H1 (cell line): ENCODE results near the gene A2ML1. TPM values are rescaled to one million over a fixed set of nuclear protein-coding genes. Genes with fewer than 3 reads are reported as not detected.

Source experiments
- CTCF ChIA-PET: fragments of 300-600 bp; sonication (Branson Sonifier 250); formaldehyde crosslinking; loops from one replicate; lab custom pipeline; 2021; ENCODE audit not compliant: partially characterized antibody; lab: Charles Lee
- POLR2A ChIA-PET: fragments of 300-600 bp; sonication (Branson Sonifier 250); formaldehyde crosslinking; loops from one replicate; lab custom pipeline; 2021; ENCODE audit warnings: inconsistent platforms; ENCODE audit not compliant: partially characterized antibody; lab: Charles Lee
- DNase-seq, 2 experiments: peaks; one replicate each; pipeline versions ENCODE4 v3.0.0 to v3.0.0-alpha.2; 2010 to 2022; ENCODE audit warnings: low spot score in 2 of 2, low read depth in 1 of 2, mixed read lengths in 1 of 2
- FAIRE-seq: peaks from 2 replicates; lab custom pipeline; 2011; peaks lifted over from hg19 to GRCh38; lab: Jason Lieb, UNC
- H2AFZ ChIP-seq: 2 replicates; pipeline ENCODE4 v1.8.1; 2012; ENCODE audit warnings: low read length, inconsistent platforms
- H2AK5ac ChIP-seq: 2 replicates; pipeline ENCODE4 v1.6.1; 2013; ENCODE audit warnings: low read depth, low read length
- H2BK120ac ChIP-seq: replicated peaks from 2 replicates; pipeline ENCODE3; 2013; ENCODE audit warnings: low read depth, low read length, inconsistent platforms
- H2BK12ac ChIP-seq: 2 replicates; pipeline ENCODE4 v1.6.1; 2013; ENCODE audit warnings: low read depth, low read length
- H2BK15ac ChIP-seq: 2 replicates; pipeline ENCODE4 v1.6.1; 2013; ENCODE audit warnings: low read length
- H2BK20ac ChIP-seq: 2 replicates; pipeline ENCODE4 v1.6.1; 2013; ENCODE audit warnings: low read length
- H2BK5ac ChIP-seq: 2 replicates; pipeline ENCODE4 v1.6.1; 2013; ENCODE audit warnings: low read depth, low read length
- H3K14ac ChIP-seq: 2 replicates; pipeline ENCODE4 v1.6.1; 2013; ENCODE audit warnings: inconsistent platforms; ENCODE audit not compliant: insufficient read length
- H3K18ac ChIP-seq: 2 replicates; pipeline ENCODE4 v1.6.1; 2013; ENCODE audit warnings: low read length; ENCODE audit errors: extremely low read depth
- H3K23ac ChIP-seq: 2 replicates; pipeline ENCODE4 v1.6.1; 2013; ENCODE audit warnings: inconsistent platforms; ENCODE audit not compliant: insufficient read length
- H3K23me2 ChIP-seq: 2 replicates; pipeline ENCODE4 v1.6.1; 2013; ENCODE audit warnings: low read depth, low read length
- H3K27ac ChIP-seq: 2 replicates; pipeline ENCODE4 v1.6.1; 2011; ENCODE audit warnings: low read depth, low read length, inconsistent platforms
- H3K27me3 ChIP-seq, 4 experiments: replicated peaks in 1 of 4; 1 replicate in 1 of 4; 2 replicates in 3 of 4; pipeline versions ENCODE4 v1.6.1 to v1.8.1; 2011 to 2013; ENCODE audit warnings: low read length in 3 of 4, mild to moderate bottlenecking in 3 of 4, inconsistent platforms in 2 of 4, mixed read lengths in 2 of 4, moderate library complexity in 1 of 4; ENCODE audit not compliant: control insufficient read depth in 3 of 4, insufficient read depth in 3 of 4; ENCODE audit errors: extremely low read depth in 1 of 4
- H3K36me3 ChIP-seq, 4 experiments: 2 replicates each; pipeline versions ENCODE4 v1.6.1 to v1.8.1; 2011 to 2013; ENCODE audit warnings: mild to moderate bottlenecking in 4 of 4, low read length in 3 of 4, moderate library complexity in 2 of 4, control low read depth in 1 of 4, inconsistent platforms in 1 of 4; ENCODE audit not compliant: insufficient read depth in 4 of 4, control insufficient read depth in 2 of 4
- H3K4ac ChIP-seq: replicated peaks from 2 replicates; pipeline ENCODE3; 2013; ENCODE audit warnings: low read length, low read depth, mixed read lengths, inconsistent platforms; ENCODE audit not compliant: insufficient read length
- H3K4me1 ChIP-seq, 4 experiments: replicated peaks in 1 of 4; 1 replicate in 1 of 4; 2 replicates in 3 of 4; pipeline versions ENCODE4 v1.6.1 to v1.8.1; 2011 to 2013; ENCODE audit warnings: low read length in 3 of 4, inconsistent platforms in 2 of 4, mixed read lengths in 1 of 4; ENCODE audit not compliant: insufficient read depth in 4 of 4, control insufficient read depth in 3 of 4
- H3K4me2 ChIP-seq, 2 experiments: 2 replicates each; pipeline versions ENCODE4 v1.6.1 to v1.8.1; 2011 to 2013; ENCODE audit warnings: low read depth in 2 of 2, low read length in 2 of 2, control low read depth in 1 of 2, inconsistent platforms in 1 of 2, mild to moderate bottlenecking in 1 of 2; ENCODE audit not compliant: insufficient read depth in 1 of 2
- H3K4me3 ChIP-seq, 4 experiments: fragments of 200-600, 300-600 bp in 1 of 4; sonication (generic), shearing (Covaris generic), sonication (Bioruptor Twin) in 1 of 4; 2 replicates each; pipeline versions ENCODE4 v1.5.1 to v1.8.1; 2011 to 2016; ENCODE audit warnings: low read length in 4 of 4, low read depth in 3 of 4, control low read depth in 2 of 4, inconsistent platforms in 2 of 4, mild to moderate bottlenecking in 2 of 4, mixed read lengths in 1 of 4, moderate library complexity in 1 of 4; ENCODE audit not compliant: insufficient read depth in 2 of 4; ENCODE audit errors: extremely low read depth in 1 of 4
- H3K56ac ChIP-seq: replicated peaks from 2 replicates; pipeline ENCODE3; 2013; ENCODE audit warnings: low read depth, mild to moderate bottlenecking, mixed read lengths, low read length, inconsistent platforms; ENCODE audit not compliant: insufficient read length
- H3K79me1 ChIP-seq: 2 replicates; pipeline ENCODE4 v1.6.1; 2013; ENCODE audit warnings: low read depth, low read length, control low read depth
- H3K79me2 ChIP-seq, 2 experiments: 2 replicates each; pipeline versions ENCODE4 v1.6.1 to v1.8.1; 2012 to 2013; ENCODE audit warnings: low read length in 2 of 2, mild to moderate bottlenecking in 2 of 2, inconsistent platforms in 1 of 2; ENCODE audit not compliant: insufficient read depth in 2 of 2, control insufficient read depth in 1 of 2
- H3K9ac ChIP-seq, 4 experiments: replicated peaks in 1 of 4; 1 replicate in 1 of 4; 2 replicates in 3 of 4; pipeline versions ENCODE4 v1.6.1 to v1.8.1; 2011 to 2013; ENCODE audit warnings: low read depth in 3 of 4, low read length in 3 of 4, control low read depth in 2 of 4, mild to moderate bottlenecking in 2 of 4, moderate library complexity in 2 of 4, inconsistent platforms in 1 of 4; ENCODE audit errors: extremely low read depth in 1 of 4
- H3K9me3 ChIP-seq, 2 experiments: 2 replicates each; pipeline versions ENCODE4 v1.6.1 to v1.8.1; 2012 to 2013; ENCODE audit warnings: mild to moderate bottlenecking in 2 of 2, moderate library complexity in 2 of 2, control low read depth in 1 of 2, inconsistent platforms in 1 of 2, low read depth in 1 of 2, low read length in 1 of 2, mixed read lengths in 1 of 2; ENCODE audit not compliant: insufficient read depth in 2 of 2
- H4K20me1 ChIP-seq, 2 experiments: replicated peaks in 1 of 2; 2 replicates each; pipeline versions ENCODE3 to v1.8.1; 2011 to 2013; ENCODE audit warnings: inconsistent platforms in 2 of 2, low read length in 2 of 2, mild to moderate bottlenecking in 1 of 2; ENCODE audit not compliant: insufficient read depth in 2 of 2, control insufficient read depth in 1 of 2
- H4K5ac ChIP-seq: 2 replicates; pipeline ENCODE4 v1.6.1; 2013; ENCODE audit warnings: low read length, low read depth, mixed read lengths, inconsistent platforms; ENCODE audit not compliant: insufficient read length
- H4K8ac ChIP-seq: 2 replicates; pipeline ENCODE4 v1.8.0; 2013; ENCODE audit warnings: mild to moderate bottlenecking, moderate library complexity, low read length, inconsistent platforms; ENCODE audit not compliant: insufficient read depth; ENCODE audit errors: extremely low read depth
- H4K91ac ChIP-seq: replicated peaks from 2 replicates; pipeline ENCODE3; 2013; ENCODE audit warnings: low read length, mixed read lengths, inconsistent platforms; ENCODE audit not compliant: insufficient read length
- WGBS, 2 experiments: shearing (Covaris generic) in 1 of 2; methylation state at CpG; one replicate each; pipeline versions ENCODE4 v1.1.6 to v1.1.7; 2013 to 2015; ENCODE audit warnings: low lambda C conversion rate in 2 of 2, mixed read lengths in 2 of 2, inconsistent platforms in 1 of 2, low coverage in 1 of 2, missing lambda C conversion rate in 1 of 2; ENCODE audit not compliant: insufficient replicate concordance in 2 of 2, insufficient coverage in 1 of 2, insufficient read length in 1 of 2; ENCODE audit errors: extremely low coverage in 1 of 2, missing lambda C conversion rate in 1 of 2; 5-methylcytosine and 5-hydroxymethylcytosine counted together
- polyA plus RNA-seq, 7 experiments: library from polyadenylated mRNA; depleted of rRNA in 3 of 7; stranded (reverse) in 5 of 7; unstranded in 2 of 7; fragments of >200 nt in 5 of 7; fragments of 200-250 nt in 2 of 7; gene quantifications; 1 replicate in 5 of 7; 2 replicates in 1 of 7; 4 replicates in 1 of 7; pipeline versions ENCODE4 v1.2.1 to v1.2.3, GENCODE V29; 2011 to 2013; ENCODE audit warnings: missing spikeins in 2 of 7, mixed read lengths in 2 of 7
- total RNA-seq: library from RNA; stranded (reverse); fragmentation: NEBNext Ultra II Directional; extraction: Animal tissue kit (Norgen Biotek cat#: 25700); gene quantifications from 2 replicates; pipeline ENCODE4 v1.2.1, GENCODE V29; 2021

Gene A2ML1
- total and polyA plus RNA-seq, 2 of the 8 experiments (the other 6 are each of a cell fraction or from before 2014, with no cell fraction given) = 10.2 to 10.3 TPM

- peak overlapping the region; percentile 91 to 99 (median 98); a peak in 5 of 8 replicates for H3K4me3 ChIP-seq
- no peak overlapping the region for H3K18ac ChIP-seq
- peaks cover 15 to 26% of the 10 kb centered on the region in 2 experiments for H4K20me1 ChIP-seq
- FAIRE-seq (no peak), DNase-seq (no peak)
- no peak overlapping the region for H2BK15ac ChIP-seq
- no peak overlapping the region for H2AFZ ChIP-seq
- POLR2A ChIA-PET = interaction anchor here (1.0 to 18.7 kb wide), 5 partner anchors 13 to 260 kb away, joined by 3 to 438 read pairs (median 3); partner anchors contain the start of gene M6PR
- no peak overlapping the region for H2BK120ac ChIP-seq
- no peak overlapping the region for H2BK20ac ChIP-seq
- H2BK5ac ChIP-seq = no peak overlapping the region
- H3K9ac ChIP-seq = peak overlapping the region in 1 of 4 experiments; percentile 14; a peak in 1 of 7 replicates
- H3K14ac ChIP-seq = no peak overlapping the region
- WGBS, 2 experiments = 56% methylated on average over 1 of the region's 1 CpG; no CpG with 5 or more reads in 1 of the 2 experiments
- no peak overlapping the region for H4K91ac ChIP-seq
- no peak overlapping the region for H3K23ac ChIP-seq
- peaks cover 36 to 82% of the 10 kb centered on the region in 2 experiments for H3K79me2 ChIP-seq
- no peaks in the 10 kb centered on the region for H3K27me3 ChIP-seq
- no peak overlapping the region for H2BK12ac ChIP-seq
- no peak overlapping the region for H2AK5ac ChIP-seq
- no peak overlapping the region for H4K5ac ChIP-seq
- CTCF ChIA-PET = interaction anchor here (1.3 to 3.1 kb wide), 3 partner anchors 27 to 92 kb away, joined by 3 to 11 read pairs (median 7); no protein-coding TSS in a partner anchor
- no peak overlapping the region for H3K4ac ChIP-seq
- H3K4me2 ChIP-seq = peak overlapping the region; percentile 76 to 92
- H3K23me2 ChIP-seq = peaks cover 9% of the 10 kb centered on the region
- peaks cover 22 to 70% (median 45%) of the 10 kb centered on the region in 4 experiments for H3K36me3 ChIP-seq
- no peak overlapping the region for H3K27ac ChIP-seq
- no peak overlapping the region for H4K8ac ChIP-seq
- no peak overlapping the region for H3K56ac ChIP-seq
- 0 out of 2 replicates have a peak, but pooled peaks cover 2% of the 10 kb centered on the region for H3K79me1 ChIP-seq
- peaks cover 0 to 15% (median 6%) of the 10 kb centered on the region in 4 experiments; a peak in 4 of 7 replicates for H3K4me1 ChIP-seq
- H3K9me3 ChIP-seq = no peaks in the 10 kb centered on the region
These were observed 95.3 kb downstream of the A2ML1 start for GRCh38 chr12:8917751-8918150.
